ENCODE data around the gene GCKR.
"Not testable (repeated sequence)": the region's sequence is repeated elsewhere in the genome, so short reads cannot be mapped to it uniquely, and the experiment has no call there.

GCKR gene

DNA sequence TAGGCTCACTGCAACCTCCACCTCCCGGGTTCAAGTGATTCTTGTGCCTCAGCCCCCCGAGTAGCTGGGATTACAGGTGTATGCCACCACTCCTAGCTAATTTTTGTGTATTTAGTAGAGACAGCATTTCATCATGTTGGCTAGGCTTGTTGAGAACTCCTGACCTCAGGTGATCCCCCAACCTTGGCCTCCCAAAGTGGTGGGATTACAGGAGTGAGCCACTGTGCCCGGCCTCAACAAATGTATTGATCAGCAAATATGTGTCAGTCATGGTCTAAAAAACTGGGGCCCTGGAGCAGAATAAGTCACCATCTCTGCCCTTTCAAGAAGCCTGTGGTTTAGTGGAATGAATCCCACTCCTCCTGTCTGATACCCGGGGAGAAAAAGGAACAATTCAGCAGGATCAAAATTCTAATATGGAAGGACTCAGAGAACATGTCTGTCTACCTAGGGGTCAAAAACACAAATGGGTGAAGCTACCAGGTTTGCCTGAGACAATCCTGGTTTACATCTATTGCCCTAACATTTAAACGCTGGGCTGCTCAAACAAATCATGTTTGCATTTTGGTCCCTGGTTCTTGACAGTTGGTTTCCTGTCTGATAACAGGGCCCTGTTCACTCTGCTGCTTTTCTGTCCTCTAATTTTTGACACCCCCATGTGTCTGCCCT, 21.6 kb downstream of the GCKR start:
- no peak for DNase-seq

DNA sequence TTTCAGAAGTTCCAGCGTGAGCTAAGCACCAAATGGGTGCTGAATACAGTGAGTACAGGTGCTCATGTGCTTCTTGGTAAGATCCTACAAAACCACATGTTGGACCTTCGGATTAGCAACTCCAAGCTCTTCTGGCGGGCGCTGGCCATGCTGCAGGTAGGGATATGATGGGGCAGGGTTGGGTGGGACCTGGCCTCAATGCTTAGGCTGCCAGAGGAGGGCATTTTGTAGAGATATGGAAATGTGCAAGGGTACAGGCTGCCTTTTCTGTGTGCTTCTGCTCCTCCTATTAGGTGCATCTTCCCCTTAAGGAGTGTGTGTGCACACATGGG, 22.1 kb downstream of the GCKR start:
- DNase-seq = no peak

DNA sequence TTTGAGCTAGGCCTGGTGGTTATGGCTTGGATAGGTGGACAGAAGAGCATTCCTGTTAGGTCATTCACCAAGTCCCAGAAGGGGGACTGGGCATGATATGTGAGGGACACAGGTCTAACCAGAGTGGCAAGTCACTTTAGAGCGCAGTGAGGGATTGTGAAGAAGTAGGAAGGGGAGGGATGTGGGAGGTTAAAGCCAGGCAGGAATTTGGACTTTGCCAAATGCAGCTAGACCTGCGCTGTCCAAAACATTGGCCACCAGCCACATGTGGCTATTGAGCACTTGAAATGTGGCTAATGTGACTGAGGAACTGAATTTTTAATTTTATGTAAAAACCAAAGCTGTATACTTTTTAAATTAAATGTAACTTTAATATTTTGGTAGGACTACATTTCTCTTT, 23.7 kb downstream of the GCKR start:
- no peak for DNase-seq

DNA sequence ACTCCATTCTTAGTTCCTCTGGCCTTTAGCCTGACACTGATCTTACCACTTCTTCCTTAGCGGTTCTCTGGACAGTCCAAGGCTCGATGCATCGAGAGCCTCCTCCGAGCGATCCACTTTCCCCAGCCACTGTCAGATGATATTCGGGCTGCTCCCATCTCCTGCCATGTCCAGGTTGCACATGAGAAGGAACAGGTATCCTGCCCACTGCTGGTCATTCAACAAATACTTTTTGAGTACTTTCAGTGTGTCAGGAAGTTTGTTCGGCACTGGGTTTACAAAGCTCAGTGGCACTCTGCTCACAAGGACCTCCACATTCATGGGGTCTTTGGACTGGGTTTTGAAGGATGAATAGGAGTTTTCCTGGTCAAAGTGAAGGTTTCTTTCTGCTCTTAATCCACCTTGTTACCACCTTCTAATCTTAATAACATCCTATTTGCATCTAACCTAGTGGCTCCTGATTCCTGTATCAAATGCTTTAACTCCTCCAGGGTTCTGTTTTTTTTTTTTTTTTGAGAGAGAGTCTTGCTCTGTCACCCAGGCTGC, 25.8 kb downstream of the GCKR start:
- DNase-seq = no peak

DNA sequence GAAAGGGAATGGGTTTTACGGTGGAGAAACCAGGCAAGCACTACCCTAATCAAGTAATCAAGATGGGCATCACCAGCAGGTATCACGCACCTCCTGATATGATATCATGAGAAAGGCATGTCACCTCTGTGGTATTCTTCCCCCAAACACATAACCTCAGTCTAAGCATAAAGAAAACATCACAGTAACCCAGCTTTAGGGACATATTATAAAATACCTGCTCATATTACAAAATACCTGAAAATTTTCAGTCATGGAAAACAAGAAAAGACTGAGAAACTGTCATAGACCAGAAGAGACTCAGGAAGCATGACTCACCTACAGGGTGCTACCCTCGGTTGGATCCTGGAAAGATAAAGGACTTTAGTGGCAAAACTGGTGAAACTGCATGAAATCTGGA, 30.5 kb downstream of the GCKR start:
- DNase-seq = no peak

DNA sequence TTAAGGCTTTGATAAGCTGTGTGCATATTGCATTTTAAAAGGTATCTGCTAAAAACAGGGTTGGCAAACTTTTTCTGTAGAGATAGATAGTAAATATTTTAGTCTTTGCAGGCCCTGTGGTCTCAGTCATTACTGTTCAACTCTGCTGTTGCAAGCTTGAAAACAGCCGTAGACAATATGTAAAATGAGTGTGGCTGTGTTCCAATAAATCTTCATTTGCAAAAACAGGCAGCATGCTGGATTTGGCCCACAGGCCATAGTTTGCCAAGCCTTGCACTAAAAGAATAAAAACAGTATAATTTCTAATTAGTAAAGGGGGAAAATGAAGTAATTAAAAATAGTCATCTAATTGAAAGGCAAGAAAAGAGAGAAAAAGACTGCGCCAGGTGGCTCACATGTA, 35.3 kb downstream of the GCKR start:
- no peak for DNase-seq

DNA sequence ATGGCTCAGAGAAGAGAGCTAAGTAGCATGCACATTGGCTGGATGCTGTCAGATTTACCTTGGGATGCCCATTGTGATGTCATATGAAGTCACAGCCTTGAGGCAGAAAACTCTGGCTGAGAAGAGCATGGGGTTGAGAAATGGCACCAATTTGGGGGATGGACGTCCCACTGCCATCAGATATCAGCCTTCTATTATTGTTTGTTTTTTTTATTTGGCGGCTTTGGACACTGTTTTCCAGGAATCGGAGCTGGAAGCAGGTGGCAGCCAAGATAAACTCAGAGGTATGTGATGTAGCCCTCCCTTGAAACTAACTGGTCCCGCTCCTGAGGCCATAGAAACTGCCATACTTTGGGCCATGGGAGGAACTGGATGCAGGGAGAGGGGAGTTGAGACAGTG, 40.6 kb downstream of the GCKR start:
- DNase-seq = no peak

DNA sequence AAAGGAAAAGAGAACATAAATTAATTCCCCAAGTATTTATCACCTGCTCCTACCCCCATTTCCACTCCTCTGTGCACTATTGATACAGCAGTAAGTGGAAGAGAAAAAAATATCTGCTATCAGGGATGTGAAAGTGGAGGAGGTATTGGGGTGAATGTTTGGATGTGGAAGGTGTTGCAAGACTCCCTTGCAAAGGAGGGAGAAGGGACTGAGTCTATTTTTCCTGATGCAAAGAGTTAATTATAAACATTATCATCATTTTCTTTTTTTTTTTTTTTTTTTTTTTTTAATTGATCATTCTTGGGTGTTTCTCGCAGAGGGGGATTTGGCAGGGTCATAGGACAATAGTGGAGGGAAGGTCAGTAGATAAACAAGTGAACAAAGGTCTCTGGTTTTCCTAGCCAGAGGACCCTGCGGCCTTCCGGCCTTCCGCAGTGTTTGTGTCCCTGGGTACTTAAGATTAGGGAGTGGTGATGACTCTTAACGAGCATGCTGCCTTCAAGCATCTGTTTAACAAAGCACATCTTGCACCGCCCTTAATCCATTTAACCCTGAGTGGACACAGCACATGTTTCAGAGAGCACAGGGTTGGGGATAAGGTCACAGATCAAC, 42.3 kb downstream of the GCKR start:
- DNase-seq = not testable (repeated sequence)

DNA sequence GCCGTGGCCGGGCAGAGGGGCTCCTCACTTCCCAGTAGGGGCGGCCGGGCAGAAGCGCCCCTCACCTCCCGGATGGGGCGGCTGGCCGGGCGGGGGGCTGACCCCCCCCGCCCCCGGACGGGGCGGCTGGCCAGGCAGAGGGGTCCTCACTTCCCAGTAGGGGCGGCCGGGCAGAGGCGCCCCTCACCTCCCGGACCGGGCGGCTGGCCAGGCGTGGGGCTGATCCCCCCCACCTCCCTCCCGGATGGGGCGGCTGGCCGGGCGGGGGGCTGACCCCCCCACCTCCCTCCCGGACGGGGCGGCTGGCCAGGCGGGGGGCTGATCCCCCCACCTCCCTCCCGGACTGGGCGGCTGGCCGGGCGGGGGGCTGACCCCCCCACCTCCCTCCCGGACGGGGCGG, 43.0 kb downstream of the GCKR start:
- DNase-seq = not testable (repeated sequence)

DNA sequence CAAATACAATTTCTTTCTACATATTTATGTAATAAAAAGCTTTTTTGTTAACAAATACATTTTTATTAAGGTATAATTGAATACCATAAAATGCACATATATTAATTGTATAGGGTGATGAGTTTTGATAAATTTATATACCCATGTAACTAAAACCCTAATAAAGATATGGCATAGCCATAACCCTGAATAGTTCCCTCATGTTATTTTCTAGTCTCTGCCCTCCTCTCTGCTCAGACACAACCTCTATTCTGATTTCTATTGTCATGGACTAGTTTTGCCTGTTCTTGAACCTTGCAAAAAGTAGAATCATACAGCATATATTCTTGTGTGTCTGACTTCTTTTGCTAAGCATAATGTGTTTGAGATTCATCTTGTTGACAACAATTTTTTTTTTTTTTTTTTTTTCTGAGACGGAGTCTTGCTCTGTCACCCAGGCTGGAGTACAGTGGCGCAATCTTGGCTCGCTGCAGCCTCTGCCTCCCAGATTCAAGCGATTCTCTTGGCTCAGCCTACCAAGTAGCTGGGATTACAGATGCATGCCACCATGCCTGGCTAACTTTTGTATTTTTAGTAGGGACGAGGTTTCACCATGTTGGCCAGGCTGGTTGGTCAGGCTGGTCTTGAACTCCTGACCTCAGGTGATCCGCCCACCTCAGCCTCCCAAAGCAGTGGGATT, 47.6 kb downstream of the GCKR start:
- no peak for DNase-seq

DNA sequence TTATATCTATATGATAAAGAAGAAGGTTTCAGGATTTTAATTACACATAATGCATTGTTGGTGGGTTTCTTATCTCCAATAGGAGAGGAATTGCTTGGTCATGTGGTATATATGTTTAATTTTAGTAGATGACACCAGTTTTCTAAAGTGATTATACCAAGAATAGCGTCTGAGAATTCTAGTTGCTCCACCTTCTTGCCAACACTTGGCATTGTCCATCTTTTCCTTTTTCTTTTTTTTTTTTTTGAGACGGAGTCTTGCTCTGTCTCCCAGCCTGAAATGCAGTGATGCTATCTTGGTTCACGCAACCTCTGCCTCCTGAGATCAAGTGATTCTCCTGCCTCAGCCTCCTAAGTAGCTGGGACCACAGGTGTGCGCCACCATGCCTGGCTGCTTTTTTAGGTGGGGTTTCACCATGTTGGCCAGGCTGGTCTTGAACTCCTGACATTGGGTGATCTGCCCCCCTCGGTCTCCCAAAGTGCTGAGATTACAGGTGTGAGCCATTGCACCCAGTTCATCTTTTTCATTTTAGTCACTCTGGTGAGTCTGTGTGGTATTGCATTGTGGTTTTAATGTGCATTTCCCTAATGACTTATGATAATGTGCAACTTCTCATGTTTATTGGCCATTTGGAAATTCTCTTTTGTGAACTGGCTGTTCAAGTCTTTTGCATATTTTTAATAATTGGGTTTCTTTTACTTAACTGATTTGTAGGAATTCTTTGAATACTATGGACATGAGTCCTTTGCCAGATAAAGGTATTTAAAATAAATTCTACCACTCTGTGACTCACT, 48.9 kb downstream of the GCKR start:
- DNase-seq = no peak

DNA sequence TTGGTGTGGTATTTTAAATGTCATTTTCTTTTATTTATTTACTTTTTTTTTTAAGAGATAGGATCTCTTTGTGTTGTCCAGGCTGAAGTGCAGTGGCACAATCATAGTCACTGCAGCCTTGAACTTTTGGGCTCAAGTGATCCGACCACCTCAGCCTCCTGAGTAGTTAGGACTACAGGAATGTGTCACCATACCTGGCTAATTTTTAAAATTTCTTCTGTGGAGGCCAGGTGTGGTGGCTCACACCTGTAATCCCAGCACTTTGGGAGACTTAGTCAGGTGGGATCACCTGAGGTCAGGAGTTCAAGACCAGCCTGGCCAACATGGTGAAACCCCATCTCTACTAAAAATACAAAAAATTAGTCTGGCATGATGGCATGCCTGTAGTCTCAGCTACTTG, 52.7 kb downstream of the GCKR start:
- no peak for DNase-seq

DNA sequence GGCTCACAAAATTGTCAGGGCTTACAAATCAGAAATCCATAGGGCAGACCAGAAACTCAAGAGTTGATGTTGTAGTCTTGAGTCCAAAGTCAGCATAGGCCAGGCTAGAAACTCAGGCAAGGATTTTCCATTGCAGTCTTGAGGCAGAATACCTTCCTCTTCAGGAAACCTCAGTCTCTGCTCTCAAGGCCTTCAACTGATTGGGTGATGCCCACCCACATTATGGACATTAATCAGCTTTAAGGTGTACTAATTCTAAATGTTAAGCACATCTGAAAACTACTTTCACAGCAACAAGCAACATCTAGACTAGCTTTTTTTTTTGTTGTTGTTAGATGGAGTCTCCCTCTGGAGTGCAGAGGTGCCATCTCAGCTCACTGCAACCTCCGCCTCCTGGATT, 54.9 kb downstream of the GCKR start:
- DNase-seq = no peak

DNA sequence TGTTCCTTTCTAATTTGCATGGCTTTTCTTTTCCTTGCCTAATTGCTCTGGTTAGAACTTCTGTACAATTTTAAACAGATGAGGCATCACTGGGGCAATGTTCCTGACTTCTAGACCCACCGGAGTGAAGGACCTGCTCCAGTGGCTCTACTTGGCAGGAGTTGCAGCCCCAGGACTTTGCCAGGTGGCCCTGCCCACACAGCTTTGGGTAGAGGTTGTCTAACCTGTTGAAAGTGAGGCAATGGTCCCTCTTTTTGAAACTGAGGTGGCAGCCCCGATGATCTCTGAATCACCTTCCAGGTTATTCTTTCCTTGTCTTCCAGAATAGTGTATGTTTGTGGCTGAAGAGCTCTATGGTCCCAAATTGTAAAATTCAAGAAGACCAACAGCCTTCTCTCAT, 56.3 kb downstream of the GCKR start:
- DNase-seq = no peak

DNA sequence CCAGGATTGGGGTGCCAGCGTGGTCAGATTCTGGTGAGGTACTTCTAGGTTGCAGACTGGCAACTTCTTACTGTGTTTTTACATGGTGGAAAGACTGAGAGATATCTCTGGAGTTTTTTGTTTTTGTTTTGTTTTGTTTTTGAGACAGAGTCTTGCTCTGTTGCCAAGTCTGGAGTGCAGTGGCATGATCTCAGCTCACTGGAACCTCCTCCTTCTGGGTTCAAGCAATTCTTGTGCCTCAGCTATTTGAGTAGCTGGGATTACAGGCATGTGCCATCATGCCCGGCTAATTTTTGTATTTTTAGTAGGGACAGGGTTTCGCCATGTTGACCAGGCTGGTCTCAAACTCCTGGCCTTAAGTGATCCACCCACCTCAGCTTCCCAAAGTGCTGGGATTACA, 57.8 kb downstream of the GCKR start:
- DNase-seq = not testable (repeated sequence)

DNA sequence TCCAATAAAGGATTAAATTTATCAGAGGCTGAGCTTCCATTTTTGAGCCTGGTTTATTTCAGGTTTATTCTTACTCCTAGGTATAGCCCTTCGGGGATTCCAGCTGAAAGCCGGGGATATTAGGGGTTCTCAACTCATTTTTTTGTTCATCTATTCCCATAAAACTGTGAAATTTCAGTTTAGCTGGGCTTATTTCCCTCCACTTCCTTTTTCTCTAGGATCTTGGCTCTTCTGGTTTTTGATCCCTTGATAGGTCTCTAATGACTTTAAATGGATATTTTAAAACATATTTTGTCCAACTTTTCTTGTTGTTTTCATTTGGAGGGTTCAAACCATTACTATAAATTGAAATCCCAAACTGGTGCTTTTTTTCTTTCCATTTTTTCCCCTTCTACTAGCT, 62.6 kb downstream of the GCKR start:
- DNase-seq = no peak

DNA sequence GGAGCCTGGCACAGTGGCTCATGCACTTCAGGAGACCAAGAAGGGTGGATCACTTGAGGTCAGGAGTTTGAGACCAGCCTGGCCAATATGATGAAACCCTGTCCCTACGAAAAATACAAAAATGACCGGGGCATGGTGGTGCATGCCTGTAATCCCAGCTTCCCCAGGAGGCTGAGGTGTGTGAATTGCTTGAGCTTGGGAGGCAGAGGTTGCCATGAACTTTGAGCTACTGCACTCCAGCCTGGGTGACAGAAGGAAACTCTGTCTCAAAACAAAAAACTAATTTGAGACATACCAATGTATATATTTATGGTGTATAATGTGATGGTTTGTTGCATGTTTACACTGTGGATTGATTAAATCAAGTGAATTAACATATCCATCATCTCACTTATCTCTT, 64.4 kb downstream of the GCKR start:
- no peak for DNase-seq

DNA sequence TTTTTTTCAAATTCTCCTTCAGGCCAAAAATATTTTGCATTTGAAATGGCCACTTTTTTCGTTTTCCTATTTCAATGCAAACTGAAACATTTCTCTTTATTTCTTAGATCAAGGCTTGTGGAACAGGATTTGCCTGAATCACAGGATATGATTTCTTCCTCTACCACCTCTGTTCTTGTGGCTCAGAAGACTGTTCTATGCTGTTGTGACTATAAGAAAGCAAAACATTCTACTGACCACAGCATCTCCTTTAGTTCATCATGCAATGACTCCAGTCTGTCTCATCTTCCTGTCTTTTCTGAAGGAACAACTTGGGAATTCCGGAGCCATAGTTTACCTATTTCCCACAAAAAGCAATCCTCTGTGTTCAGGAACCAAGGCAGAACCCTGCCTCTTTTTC, 70.0 kb downstream of the GCKR start:
- no peak for DNase-seq

DNA sequence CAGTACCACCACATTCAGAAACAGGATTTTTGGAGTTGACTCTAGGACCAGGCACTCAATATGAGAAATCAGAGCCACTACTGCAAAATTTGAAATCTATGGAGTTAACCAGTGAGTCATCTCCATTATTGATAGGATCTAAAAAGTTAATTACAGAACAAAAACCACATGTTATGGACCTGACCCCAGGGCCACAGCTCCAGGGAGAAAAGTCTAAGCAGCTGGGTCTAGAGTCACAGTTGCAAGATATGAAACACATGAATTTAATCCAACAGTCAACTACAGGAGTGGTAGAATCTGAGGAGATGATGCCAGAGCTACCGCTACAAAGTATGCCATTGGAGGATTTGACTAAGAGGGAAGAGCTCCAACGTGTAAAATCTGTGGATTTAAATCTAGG, 72.8 kb downstream of the GCKR start:
- DNase-seq = no peak

DNA sequence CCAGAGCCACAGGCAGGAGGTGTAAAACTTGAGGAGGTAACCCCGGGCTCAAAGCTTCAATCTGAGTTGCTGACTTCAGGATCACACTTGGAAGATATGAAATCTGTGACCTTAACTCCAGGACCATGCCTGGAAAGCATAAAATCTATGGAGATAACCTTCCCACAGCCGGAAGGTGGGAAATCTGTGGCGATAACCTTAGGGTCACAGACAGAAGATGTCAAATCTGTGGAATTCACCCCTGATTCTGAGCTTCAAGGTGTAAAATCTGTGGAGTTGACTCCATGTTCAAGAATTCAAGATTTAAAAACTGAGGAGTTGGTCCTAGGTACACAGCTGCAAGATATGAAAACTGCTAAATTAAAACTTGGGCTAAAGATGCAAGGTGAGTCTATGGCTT, 74.6 kb downstream of the GCKR start:
- no peak for DNase-seq

DNA sequence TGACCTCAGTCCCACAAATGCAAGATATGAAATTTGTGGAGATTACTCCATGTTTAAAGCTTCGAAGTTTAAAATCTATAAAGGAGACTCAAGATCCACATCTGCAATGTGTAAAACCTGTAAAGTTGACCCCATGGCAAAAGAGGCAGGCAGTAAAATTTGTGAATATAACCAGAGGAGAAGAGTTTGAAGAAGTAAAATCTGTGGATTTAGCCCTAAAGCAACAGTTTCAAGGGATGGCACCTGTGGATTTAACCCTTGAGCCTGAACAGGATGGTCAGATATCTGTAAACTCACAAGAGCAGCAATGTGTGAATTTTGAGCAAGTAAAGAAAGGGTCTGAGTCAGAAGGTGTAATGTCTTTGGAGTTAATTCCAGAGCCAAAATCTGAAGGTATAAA, 75.0 kb downstream of the GCKR start:
- no peak for DNase-seq

DNA sequence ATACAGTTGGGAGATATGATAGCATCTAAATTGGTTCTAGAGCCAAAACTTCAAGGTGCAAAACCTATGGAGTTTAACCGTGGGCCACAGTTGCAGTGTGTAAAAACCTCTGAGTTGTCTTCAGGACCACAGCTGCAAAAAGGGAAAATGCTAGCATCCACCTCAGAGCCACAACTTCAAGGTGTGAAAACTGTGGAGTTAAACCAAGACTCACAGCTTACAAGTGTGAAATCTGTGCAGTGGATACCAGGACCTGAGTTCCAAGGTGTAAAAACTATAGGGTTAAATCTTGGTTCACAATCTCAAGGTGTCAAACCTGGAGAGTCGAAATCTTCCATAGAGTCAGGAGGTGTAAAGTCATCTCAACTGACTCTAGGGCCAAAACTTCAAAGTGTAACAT, 75.8 kb downstream of the GCKR start:
- DNase-seq = no peak

DNA sequence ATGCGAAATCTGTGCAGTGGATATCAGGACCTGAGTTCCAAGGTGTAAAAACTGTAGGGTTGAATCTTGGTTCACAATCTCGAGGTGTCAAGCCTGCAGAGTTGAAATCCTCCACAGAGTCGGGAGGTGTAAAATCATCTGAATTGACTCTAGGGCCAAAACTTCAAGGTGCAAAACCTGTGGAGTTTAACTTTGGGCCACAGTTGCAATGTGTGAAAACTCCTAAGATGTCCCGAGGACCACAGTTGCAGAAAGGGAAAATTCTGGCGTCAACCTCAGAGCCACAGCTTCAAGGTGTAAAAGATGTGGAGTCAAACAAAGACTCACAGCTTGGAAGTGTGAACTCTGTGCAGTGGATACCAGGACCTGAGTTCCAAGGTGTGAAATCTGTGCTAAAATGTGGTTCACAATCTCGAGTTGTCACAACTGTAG, 76.4 kb downstream of the GCKR start:
- DNase-seq = no peak
